A549 (cell line): ENCODE data around the gene MAP3K7CL. TPM values are rescaled to one million over a fixed set of nuclear protein-coding genes. Genes with fewer than 3 reads are reported as not detected.

Source experiments
- ATAC-seq, 2 experiments: fragments of 200-7000 bp in 1 of 2; fragments of >200 bp in 1 of 2; cut with Nextera tagmentation in 1 of 2; cut with Tn5 transposase in 1 of 2; 3 replicates each; pipeline versions ENCODE4 v1.8.0 to v1.9.1; 2018 to 2020; ENCODE audit warnings: mild to moderate bottlenecking in 1 of 2, moderate library complexity in 1 of 2
- CTCF ChIA-PET: fragments of 300-600 bp; sonication (Branson Sonifier 250); formaldehyde crosslinking; extraction: SDS; loops from one replicate; lab custom pipeline; 2021; ENCODE audit warnings: antibody characterized with exemption, inconsistent platforms; lab: Yijun Ruan, JAX
- POLR2A ChIA-PET: fragments of 350-600 bp; formaldehyde crosslinking; extraction: SDS; loops from one replicate; lab custom pipeline; 2021; ENCODE audit warnings: antibody characterized with exemption, inconsistent platforms; lab: Yijun Ruan, JAX
- DNase-seq, 2 experiments: peaks; one replicate each; pipeline versions ENCODE4 v3.0.0 to v3.0.0-alpha.2; 2011 to 2016; ENCODE audit warnings: low read depth in 1 of 2, low spot score in 1 of 2
- FAIRE-seq: peaks from 2 replicates; lab custom pipeline; 2011; peaks lifted over from hg19 to GRCh38; lab: Jason Lieb, UNC
- H3K27ac ChIP-seq, 2 experiments: fragments of >200 bp; sonication (Bioruptor Twin); formaldehyde crosslinking; 3 replicates each; pipeline ENCODE4 v1.5.1; 2016 to 2017
- H3K4me1 ChIP-seq: fragments of >200 bp; sonication (Bioruptor Twin); formaldehyde crosslinking; 3 replicates; pipeline ENCODE4 v1.6.1; 2016
- H3K4me2 ChIP-seq: fragments of >200 bp; sonication (Bioruptor Twin); formaldehyde crosslinking; 3 replicates; pipeline ENCODE4 v1.6.1; 2016
- H3K4me3 ChIP-seq: fragments of >200 bp; sonication (Bioruptor Twin); formaldehyde crosslinking; 3 replicates; pipeline ENCODE4 v1.5.1; 2016
- H3K9me3 ChIP-seq: fragments of >200 bp; sonication (Bioruptor Twin); formaldehyde crosslinking; 3 replicates; pipeline ENCODE4 v1.6.1; 2016
- ATOH8 ChIP-seq: fragments of 250-450 bp; sonication (Bioruptor Pico); IDR thresholded peaks from 2 replicates; pipeline ENCODE4 v1.5.0; 2020; ENCODE audit warnings: low read depth, mild to moderate bottlenecking, moderate library complexity
- EHF ChIP-seq: fragments of 250-450 bp; sonication (Bioruptor Pico); IDR thresholded peaks from 2 replicates; pipeline ENCODE4 v1.5.0; 2020; ENCODE audit warnings: mild to moderate bottlenecking
- FOSB ChIP-seq: fragments of 250-450 bp; sonication (Bioruptor Pico); IDR thresholded peaks from 2 replicates; pipeline ENCODE4 v1.5.0; 2020; ENCODE audit warnings: mild to moderate bottlenecking, moderate library complexity
- HES2 ChIP-seq: fragments of >200 bp; sonication (Bioruptor Twin); formaldehyde crosslinking; IDR thresholded peaks from 2 replicates; pipeline ENCODE4 v1.6.1; 2016
- HMGXB4 ChIP-seq: fragments of 250-450 bp; sonication (Bioruptor Pico); IDR thresholded peaks from 2 replicates; pipeline ENCODE4 v1.5.0; 2021; ENCODE audit warnings: mild to moderate bottlenecking, moderate library complexity, borderline replicate concordance
- JUNB ChIP-seq: fragments of >200 bp; sonication (Bioruptor Twin); formaldehyde crosslinking; IDR thresholded peaks from 2 replicates; pipeline ENCODE4 v1.6.1; 2016
- KDM5A ChIP-seq: fragments of 200-600 bp; sonication (generic); IDR thresholded peaks from 2 replicates; pipeline ENCODE4 v1.6.1; 2016; ENCODE audit warnings: antibody characterized with exemption, mild to moderate bottlenecking
- MAFK ChIP-seq: fragments of 450-650 bp; IDR thresholded peaks from 2 replicates; pipeline ENCODE4 v1.6.1; 2014; ENCODE audit not compliant: partially characterized antibody
- MAZ ChIP-seq: fragments of 150-350 bp; IDR thresholded peaks from 2 replicates; pipeline ENCODE4 v1.6.1; 2014; ENCODE audit warnings: antibody characterized with exemption, low read depth, low read length, borderline replicate concordance
- NR3C1 ChIP-seq: fragments of >200 bp; sonication (Bioruptor Twin); formaldehyde crosslinking; IDR thresholded peaks from 3 replicates; pipeline ENCODE4 v1.6.1; 2017
- PHF8 ChIP-seq: fragments of 200-600 bp; sonication (generic); IDR thresholded peaks from 2 replicates; pipeline ENCODE4 v1.6.1; 2016; ENCODE audit warnings: low read depth, mild to moderate bottlenecking, antibody characterized with exemption, moderate library complexity, borderline replicate concordance
- POLR2A ChIP-seq: IDR thresholded peaks from 2 replicates; pipeline ENCODE4 v1.6.1; 2012; ENCODE audit warnings: mild to moderate bottlenecking, low read length
- RAD21 ChIP-seq, 2 experiments: fragments of >200 bp in 1 of 2; sonication (Bioruptor Twin) in 1 of 2; formaldehyde crosslinking in 1 of 2; IDR thresholded peaks in 1 of 2; conservative IDR thresholded peaks in 1 of 2; 2 replicates in 1 of 2; 3 replicates in 1 of 2; pipeline ENCODE4 v1.6.1; 2012 to 2018; ENCODE audit warnings: inconsistent platforms in 1 of 2
- RCOR1 ChIP-seq: fragments of 150-350 bp; IDR thresholded peaks from 2 replicates; pipeline ENCODE4 v1.6.1; 2014; ENCODE audit warnings: antibody characterized with exemption, low read length, low read depth
- REST ChIP-seq: fragments of 200-600 bp; sonication (generic); IDR thresholded peaks from 2 replicates; pipeline ENCODE4 v1.6.1; 2016; ENCODE audit warnings: antibody characterized with exemption, mild to moderate bottlenecking, moderate library complexity
- RNF2 ChIP-seq: fragments of 200-600 bp; sonication (generic); IDR thresholded peaks from 2 replicates; pipeline ENCODE4 v1.6.1; 2016; ENCODE audit warnings: low read depth, mild to moderate bottlenecking, antibody characterized with exemption, moderate library complexity, borderline replicate concordance
- TP53 ChIP-seq: fragments of 250-450 bp; sonication (Bioruptor Pico); IDR thresholded peaks from 2 replicates; pipeline ENCODE4 v1.5.0; 2021; ENCODE audit warnings: mild to moderate bottlenecking, moderate library complexity
- ZC3H11A ChIP-seq: fragments of 450-650 bp; IDR thresholded peaks from 2 replicates; pipeline ENCODE4 v1.6.1; 2014; ENCODE audit warnings: antibody characterized with exemption, mild to moderate bottlenecking
- ZFP36 ChIP-seq: fragments of 450-650 bp; IDR thresholded peaks from 2 replicates; pipeline ENCODE4 v1.6.1; 2014; ENCODE audit warnings: borderline replicate concordance; ENCODE audit not compliant: partially characterized antibody
- ZNF302 ChIP-seq: fragments of 250-450 bp; sonication (Bioruptor Pico); IDR thresholded peaks from 2 replicates; pipeline ENCODE4 v1.9.0; 2021; ENCODE audit warnings: inconsistent platforms, mild to moderate bottlenecking, moderate library complexity
- WGBS: methylation state at CpG from one replicate; pipeline ENCODE4 v1.1.6; 2017; ENCODE audit errors: missing lambda C conversion rate; 5-methylcytosine and 5-hydroxymethylcytosine counted together
- polyA plus RNA-seq, 4 experiments: library from polyadenylated mRNA; depleted of rRNA in 3 of 4; stranded (reverse); fragments of >200 nt; fragmentation: RNase III in 1 of 4; extraction: RNeasy Plus Mini Kit Qiagen cat#74134 plus additional on column Dnase treatment in 1 of 4; gene quantifications; 2 replicates in 3 of 4; 3 replicates in 1 of 4; pipeline ENCODE4 v1.2.3, GENCODE V29; 2011 to 2017
- TF ChIP-seq, protein P1 (sequence below): IDR thresholded peaks from 2 replicates; pipeline ENCODE4 v1.6.1; 2012
- TF ChIP-seq, protein P2 (sequence below): fragments of >200 bp; sonication (Bioruptor Twin); formaldehyde crosslinking; IDR thresholded peaks from 3 replicates; pipeline ENCODE4 v1.5.1; 2016
- TF ChIP-seq, protein P3 (sequence below): IDR thresholded peaks from 2 replicates; pipeline ENCODE4 v1.6.1; 2012; ENCODE audit warnings: low read depth, borderline replicate concordance

MAP3K7CL gene
- polyA plus RNA-seq, 2 of the 4 experiments (the other 2 are of a cell fraction) = 2.9 to 5.7 TPM

DNA sequence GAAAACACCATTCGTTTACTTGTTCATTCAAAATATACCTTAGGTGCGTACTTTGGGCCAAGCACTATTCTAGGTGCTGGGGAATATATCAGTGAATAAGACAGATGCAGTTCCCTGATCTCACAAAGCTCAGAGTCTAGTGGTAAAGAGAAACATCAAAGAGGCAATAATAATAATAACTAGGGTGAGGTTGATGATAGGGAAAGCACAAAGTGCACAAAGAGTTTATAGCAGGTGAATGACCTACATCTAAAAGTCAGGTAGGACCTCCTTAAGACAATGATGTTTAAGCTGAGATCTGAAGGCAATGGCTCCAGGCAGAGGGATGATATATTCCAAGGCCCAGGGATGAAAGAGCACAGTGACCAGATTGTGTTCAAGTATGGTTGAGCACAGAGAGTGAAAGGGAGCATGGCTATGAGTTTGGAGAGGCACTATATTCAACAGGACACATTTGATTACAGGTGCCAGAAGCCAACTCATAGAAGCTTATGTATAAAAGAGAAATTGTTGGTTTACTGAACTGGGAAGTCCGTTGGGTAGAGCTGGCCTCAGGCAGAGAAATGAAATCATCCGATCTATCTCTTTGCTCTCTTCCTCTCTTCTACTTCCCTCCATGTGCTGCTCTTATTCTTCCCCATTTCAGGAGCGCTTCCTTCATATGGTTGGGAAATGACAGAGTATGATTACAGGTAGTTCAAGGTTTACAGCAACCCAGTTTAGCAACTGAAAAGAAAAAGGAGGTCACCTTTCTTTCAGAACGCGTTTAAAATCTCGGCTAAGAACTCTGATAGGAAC is 34.0 kb upstream of the MAP3K7CL start:
- Histone ChIP-seq H3K9me3 (no peaks in the 10 kb centered on the region), H3K4me3 (no peak overlapping the region), H3K4me2 (no peak overlapping the region), H3K27ac (no peak overlapping the region), H3K4me1 (peaks cover 1% of the 10 kb centered on the region; the same call in 2 of the 3 replicates)
- POLR2A ChIA-PET = no interaction called here
- CTCF ChIA-PET = interaction anchor here (1.1 to 1.3 kb wide), 3 partner anchors 9 to 252 kb away, joined by 3 to 5 read pairs (median 3); no protein-coding TSS in a partner anchor
- FAIRE-seq (no peak), DNase-seq (no peak), ATAC-seq (no peak)
- WGBS = 91% methylated on average over 8 of the region's 8 CpGs
- no peak for TF ChIP-seq PHF8
- TF ChIP-seq RNF2 = no peak
- TF ChIP-seq, protein P1, sequence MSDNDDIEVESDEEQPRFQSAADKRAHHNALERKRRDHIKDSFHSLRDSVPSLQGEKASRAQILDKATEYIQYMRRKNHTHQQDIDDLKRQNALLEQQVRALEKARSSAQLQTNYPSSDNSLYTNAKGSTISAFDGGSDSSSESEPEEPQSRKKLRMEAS = no peak
- TF ChIP-seq ZFP36 = no peak
- TF ChIP-seq ATOH8 (CRISPR knock-in tag) = no peak

- H3K9me3 ChIP-seq = no peaks in the 10 kb centered on the region
- CTCF ChIA-PET = interaction anchor here (1.4 to 1.6 kb wide), 2 partner anchors 12 to 274 kb away, joined by 5 read pairs; no protein-coding TSS in a partner anchor
- no peak for DNase-seq
- TF ChIP-seq ZC3H11A (no peak), TP53 (CRISPR knock-in tag) (no peak), REST (no peak), JUNB (no peak), PHF8 (no peak)
- TF ChIP-seq, all 56 proteins: peak for 0
- WGBS = 88% methylated on average over 2 of the region's 2 CpGs
- Histone ChIP-seq H3K4me2 (no peak overlapping the region), H3K4me1 (no peaks in the 10 kb centered on the region), H3K27ac (no peak overlapping the region), H3K4me3 (no peak overlapping the region)
- FAIRE-seq = no peak
- POLR2A ChIA-PET = no interaction called here
- no peak for ATAC-seq
Measured at GRCh38 chr21:29098156-29098555, 32.3 kb upstream of the MAP3K7CL start.

- H3K4me3 ChIP-seq = no peak overlapping the region
- CTCF ChIA-PET = interaction anchor here (1.2 kb wide), 1 partner anchor 13 kb away, joined by 3 read pairs; no protein-coding TSS in a partner anchor
- WGBS = 100% methylated on average over 2 of the region's 2 CpGs
- TF ChIP-seq POLR2A = no peak
- no peak for TF ChIP-seq MAZ
- TF ChIP-seq, protein P2, sequence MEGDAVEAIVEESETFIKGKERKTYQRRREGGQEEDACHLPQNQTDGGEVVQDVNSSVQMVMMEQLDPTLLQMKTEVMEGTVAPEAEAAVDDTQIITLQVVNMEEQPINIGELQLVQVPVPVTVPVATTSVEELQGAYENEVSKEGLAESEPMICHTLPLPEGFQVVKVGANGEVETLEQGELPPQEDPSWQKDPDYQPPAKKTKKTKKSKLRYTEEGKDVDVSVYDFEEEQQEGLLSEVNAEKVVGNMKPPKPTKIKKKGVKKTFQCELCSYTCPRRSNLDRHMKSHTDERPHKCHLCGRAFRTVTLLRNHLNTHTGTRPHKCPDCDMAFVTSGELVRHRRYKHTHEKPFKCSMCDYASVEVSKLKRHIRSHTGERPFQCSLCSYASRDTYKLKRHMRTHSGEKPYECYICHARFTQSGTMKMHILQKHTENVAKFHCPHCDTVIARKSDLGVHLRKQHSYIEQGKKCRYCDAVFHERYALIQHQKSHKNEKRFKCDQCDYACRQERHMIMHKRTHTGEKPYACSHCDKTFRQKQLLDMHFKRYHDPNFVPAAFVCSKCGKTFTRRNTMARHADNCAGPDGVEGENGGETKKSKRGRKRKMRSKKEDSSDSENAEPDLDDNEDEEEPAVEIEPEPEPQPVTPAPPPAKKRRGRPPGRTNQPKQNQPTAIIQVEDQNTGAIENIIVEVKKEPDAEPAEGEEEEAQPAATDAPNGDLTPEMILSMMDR = no peak
- no peak for TF ChIP-seq HES2
- TF ChIP-seq KDM5A = no peak
- TF ChIP-seq RAD21 (conservative IDR thresholded peaks at IDR 0.05 in 1 of 2, IDR thresholded peaks at IDR 0.05 in 1 of 2) = no peak
- TF ChIP-seq ZNF302 (CRISPR knock-in tag) = no peak
- TF ChIP-seq RCOR1 = no peak
- no peak for TF ChIP-seq HMGXB4 (CRISPR knock-in tag)
- TF ChIP-seq NR3C1 = no peak
- TF ChIP-seq FOSB (CRISPR knock-in tag) = no peak
- no peak for TF ChIP-seq MAFK
- TF ChIP-seq EHF (CRISPR knock-in tag) = no peak
- TF ChIP-seq, protein P3, sequence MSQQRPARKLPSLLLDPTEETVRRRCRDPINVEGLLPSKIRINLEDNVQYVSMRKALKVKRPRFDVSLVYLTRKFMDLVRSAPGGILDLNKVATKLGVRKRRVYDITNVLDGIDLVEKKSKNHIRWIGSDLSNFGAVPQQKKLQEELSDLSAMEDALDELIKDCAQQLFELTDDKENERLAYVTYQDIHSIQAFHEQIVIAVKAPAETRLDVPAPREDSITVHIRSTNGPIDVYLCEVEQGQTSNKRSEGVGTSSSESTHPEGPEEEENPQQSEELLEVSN = no peak
Measured at GRCh38 chr21:29102791-29103257, 27.6 kb upstream of the MAP3K7CL start.

More at GRCh38 chr21:29102791-29103257, 27.6 kb upstream of the MAP3K7CL start:
- DNase-seq (no peak), ATAC-seq (no peak), FAIRE-seq (no peak)
- Histone ChIP-seq H3K9me3 (no peaks in the 10 kb centered on the region), H3K27ac (no peak overlapping the region), H3K4me1 (no peaks in the 10 kb centered on the region), H3K4me2 (no peak overlapping the region)
- POLR2A ChIA-PET = no interaction called here
